Fibroblast of skin of left quadriceps (primary cell): ENCODE data around the gene APOBEC3B.
"Not testable (repeated sequence)": the region's sequence is repeated elsewhere in the genome, so short reads cannot be mapped to it uniquely, and the experiment has no call there.

ENCODE experiments used
- DNase-seq, 2 experiments: peaks; one replicate each; pipeline ENCODE4 v3.0.0-alpha.2; 2013; ENCODE audit warnings: low read depth in 2 of 2

Gene APOBEC3B

GRCh38 chr22:38951734-38952133 lies 30.4 kb upstream of the APOBEC3B start:
- DNase-seq = no peak

GRCh38 chr22:38952281-38952993 lies 29.7 kb upstream of the APOBEC3B start:
- no peak for DNase-seq

GRCh38 chr22:38953091-38953490 lies 29.1 kb upstream of the APOBEC3B start:
- no peak for DNase-seq

GRCh38 chr22:38953577-38954413 lies 28.4 kb upstream of the APOBEC3B start:
- DNase-seq = no peak

GRCh38 chr22:38954414-38955043 lies 27.6 kb upstream of the APOBEC3B start:
- no peak for DNase-seq

GRCh38 chr22:38955250-38955905 lies 26.8 kb upstream of the APOBEC3B start:
- no peak for DNase-seq

- no peak for DNase-seq
These were observed 26.2 kb upstream of the APOBEC3B start for GRCh38 chr22:38955926-38956325.

- DNase-seq = no peak
These were observed 25.6 kb upstream of the APOBEC3B start for GRCh38 chr22:38956551-38956950.

- no peak for DNase-seq
These were observed 24.9 kb upstream of the APOBEC3B start, which contains the start of gene APOBEC3A for GRCh38 chr22:38957046-38957770. Gene APOBEC3A (plus strand): TSS chr22:38957609. CDS start chr22:38957692, 83 bp downstream.

- no peak for DNase-seq
These were observed 24.1 kb upstream of the APOBEC3B start for GRCh38 chr22:38957808-38958650.

- DNase-seq = not testable (repeated sequence)
These were observed 23.6 kb upstream of the APOBEC3B start for GRCh38 chr22:38958651-38958943.

- DNase-seq = no peak
These were observed 22.6 kb upstream of the APOBEC3B start for GRCh38 chr22:38959590-38959989.

- DNase-seq = not testable (repeated sequence)
These were observed 21.5 kb upstream of the APOBEC3B start for GRCh38 chr22:38960673-38961072.

GRCh38 chr22:38963291-38963738 lies 18.8 kb upstream of the APOBEC3B start:
- DNase-seq = not testable (repeated sequence)

- no peak for DNase-seq
These were observed 18.3 kb upstream of the APOBEC3B start for GRCh38 chr22:38963872-38964271.

- no peak for DNase-seq
These were observed 17.8 kb upstream of the APOBEC3B start for GRCh38 chr22:38964306-38964705.

GRCh38 chr22:38964989-38965388 lies 17.2 kb upstream of the APOBEC3B start:
- no peak for DNase-seq

GRCh38 chr22:38965614-38966379 lies 16.4 kb upstream of the APOBEC3B start:
- no peak for DNase-seq

GRCh38 chr22:38966380-38966702 lies 15.8 kb upstream of the APOBEC3B start:
- no peak for DNase-seq

- DNase-seq = no peak
These were observed 15.2 kb upstream of the APOBEC3B start for GRCh38 chr22:38966942-38967341.
